WERI-Rb-1 (cell line): Measurements from ENCODE around the gene CRTC1.

Experiments used
- DNase-seq: peaks from one replicate; pipeline ENCODE4 v3.0.0-alpha.2; 2020
- H3K27ac ChIP-seq: fragments of 250-450 bp; sonication (Bioruptor Pico); 2 replicates; pipeline ENCODE4 v1.5.1; 2020; ENCODE audit warnings: mild to moderate bottlenecking, moderate library complexity
- H3K27me3 ChIP-seq: fragments of 250-450 bp; sonication (Bioruptor Pico); 2 replicates; pipeline ENCODE4 v1.5.1; 2021; ENCODE audit warnings: mild to moderate bottlenecking, low read depth, moderate library complexity; ENCODE audit not compliant: insufficient read depth, severe bottlenecking
- H3K36me3 ChIP-seq: fragments of 250-450 bp; sonication (Bioruptor Pico); 2 replicates; pipeline ENCODE4 v1.5.1; 2020; ENCODE audit warnings: mild to moderate bottlenecking, moderate library complexity
- H3K4me3 ChIP-seq: 2 replicates; pipeline ENCODE4 v1.5.1; 2011; ENCODE audit warnings: low read depth, mild to moderate bottlenecking, control low read depth, low read length
- H3K9me3 ChIP-seq: fragments of 250-450 bp; sonication (Bioruptor Pico); 2 replicates; pipeline ENCODE4 v1.5.1; 2021; ENCODE audit warnings: mild to moderate bottlenecking, moderate library complexity; ENCODE audit not compliant: severe bottlenecking
- CTCF ChIP-seq: IDR thresholded peaks from 2 replicates; pipeline ENCODE4 v1.5.1; 2011; ENCODE audit warnings: low read depth, mild to moderate bottlenecking, control low read depth, inconsistent platforms, low read length

Gene CRTC1

GRCh38 chr19:18716857-18717256 lies 33.4 kb downstream of the CRTC1 start:
- no peak for TF ChIP-seq CTCF
- Histone ChIP-seq H3K9me3 (no peaks in the 10 kb centered on the region), H3K4me3 (no peak overlapping the region), H3K27ac (no peak overlapping the region), H3K36me3 (peaks cover 3% of the 10 kb centered on the region), H3K27me3 (no peaks in the 10 kb centered on the region)
- no peak for DNase-seq

DNA sequence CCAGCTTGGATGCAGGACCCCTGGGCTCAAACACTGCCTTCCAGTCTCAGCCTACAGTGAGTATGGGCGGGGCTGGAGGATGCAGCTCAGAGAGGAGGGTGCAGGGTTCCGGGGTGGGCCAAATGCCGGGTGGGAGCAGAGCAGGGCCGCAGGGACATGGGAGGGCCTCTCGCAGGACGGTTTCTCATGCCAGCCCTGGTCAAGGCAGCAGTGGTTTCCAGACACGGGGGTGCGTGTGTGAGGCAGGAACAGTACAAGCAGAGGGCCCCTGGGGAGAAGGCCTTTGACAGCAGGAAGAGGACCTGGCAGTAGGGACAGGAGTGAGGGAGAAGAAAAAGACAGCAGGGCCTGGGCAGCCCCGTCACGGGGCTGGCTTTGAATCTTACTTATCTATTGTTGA lies 34.1 kb downstream of the CRTC1 start:
- Histone ChIP-seq H3K27me3 (no peaks in the 10 kb centered on the region), H3K36me3 (peaks cover 7% of the 10 kb centered on the region), H3K4me3 (no peak overlapping the region), H3K9me3 (no peaks in the 10 kb centered on the region), H3K27ac (peak overlapping the region; percentile 63)
- no peak for TF ChIP-seq CTCF
- no peak for DNase-seq

GRCh38 chr19:18718015-18718526 lies 34.6 kb downstream of the CRTC1 start:
- DNase-seq = no peak
- TF ChIP-seq CTCF = no peak
- Histone ChIP-seq H3K36me3 (peaks cover 7% of the 10 kb centered on the region), H3K9me3 (no peaks in the 10 kb centered on the region), H3K4me3 (no peak overlapping the region), H3K27me3 (no peaks in the 10 kb centered on the region), H3K27ac (peak overlapping the region; percentile 63)

DNA sequence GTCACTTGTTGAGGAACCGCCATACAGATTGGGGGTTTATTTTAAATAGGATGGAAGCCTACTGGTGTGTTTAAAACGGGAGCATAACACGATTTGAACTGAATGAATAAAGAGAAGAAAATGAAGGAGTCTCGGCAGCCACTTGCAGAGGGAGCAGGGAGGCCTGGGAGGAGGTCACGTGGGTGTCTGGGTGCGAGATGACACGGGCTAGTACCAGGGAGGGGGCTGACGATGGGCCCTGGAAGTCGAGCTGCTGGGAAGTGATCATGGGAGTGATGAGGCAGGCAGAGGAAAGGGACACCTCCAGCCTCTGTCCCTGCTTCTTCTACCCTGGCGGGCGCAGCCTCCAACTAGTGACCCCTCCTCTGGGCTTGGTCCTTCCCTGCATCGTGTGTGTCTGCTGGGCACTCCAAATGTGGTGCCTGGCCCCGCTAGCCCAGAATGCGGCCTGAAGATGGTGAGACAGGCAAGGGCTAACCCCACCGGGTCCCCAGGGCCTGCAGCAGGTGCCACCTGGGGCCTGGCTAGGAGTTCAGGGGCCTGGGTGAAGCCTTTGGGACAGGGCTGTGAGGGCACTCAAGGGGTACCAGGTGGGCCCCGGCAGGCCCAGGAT lies 35.5 kb downstream of the CRTC1 start:
- H3K36me3 ChIP-seq = peaks cover 6% of the 10 kb centered on the region
- H3K27ac ChIP-seq = no peak overlapping the region
- no peak for TF ChIP-seq CTCF
- H3K9me3 ChIP-seq = no peaks in the 10 kb centered on the region
- no peaks in the 10 kb centered on the region for H3K27me3 ChIP-seq
- DNase-seq = no peak
- no peak overlapping the region for H3K4me3 ChIP-seq

DNA sequence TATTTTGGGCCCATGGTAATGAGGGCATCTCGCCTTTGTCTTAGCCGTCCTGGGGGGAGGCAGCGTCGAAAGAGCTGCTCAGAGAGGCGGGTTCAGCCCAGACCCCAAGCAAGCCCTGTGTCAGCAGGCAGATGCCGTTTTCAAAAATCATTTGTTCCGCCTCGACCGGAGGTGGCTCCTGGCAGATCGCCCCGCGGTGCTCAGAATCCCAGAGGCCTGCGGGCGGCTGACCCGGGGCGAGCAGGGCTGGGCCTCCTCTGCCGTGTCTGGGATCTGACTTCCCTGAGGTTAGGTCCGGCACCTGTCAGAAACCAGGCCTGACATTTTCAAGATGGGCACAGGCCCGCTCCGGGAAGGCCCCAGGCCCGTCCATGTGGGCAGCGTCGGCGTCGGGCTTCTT lies 36.1 kb downstream of the CRTC1 start:
- DNase-seq = no peak
- Histone ChIP-seq H3K27ac (no peak overlapping the region), H3K4me3 (no peak overlapping the region), H3K9me3 (no peaks in the 10 kb centered on the region), H3K27me3 (no peaks in the 10 kb centered on the region), H3K36me3 (peaks cover 6% of the 10 kb centered on the region)
- no peak for TF ChIP-seq CTCF

GRCh38 chr19:18723871-18724377 lies 40.4 kb downstream of the CRTC1 start:
- Histone ChIP-seq H3K27ac (peak overlapping the region; percentile 91), H3K9me3 (no peaks in the 10 kb centered on the region), H3K36me3 (peaks cover 6% of the 10 kb centered on the region), H3K4me3 (no peak overlapping the region), H3K27me3 (no peaks in the 10 kb centered on the region)
- TF ChIP-seq CTCF = no peak
- peak; percentile 46 for DNase-seq
